Endothelial cell of umbilical vein (primary cell): Measurements from ENCODE around the gene LYRM4.

Experiments
- EZH2 ChIP-seq: IDR thresholded peaks from 2 replicates; pipeline ENCODE4 v1.6.1; 2012; ENCODE audit warnings: borderline replicate concordance, low read depth, mild to moderate bottlenecking, moderate library complexity, low read length, inconsistent platforms; ENCODE audit not compliant: severe bottlenecking
- FOS ChIP-seq: IDR thresholded peaks from 2 replicates; pipeline ENCODE4 v1.6.1; 2011; ENCODE audit warnings: mild to moderate bottlenecking, low read length, moderate library complexity, borderline replicate concordance; ENCODE audit not compliant: insufficient read depth
- POLR2A ChIP-seq: IDR thresholded peaks from 2 replicates; pipeline ENCODE4 v1.6.1; 2012; ENCODE audit warnings: low read depth, mild to moderate bottlenecking, control low read depth, low read length
- POLR2AphosphoS5 ChIP-seq: IDR thresholded peaks from 2 replicates; pipeline ENCODE4 v1.6.1; 2012; ENCODE audit warnings: low read depth, mild to moderate bottlenecking, control low read depth, low read length, moderate library complexity; ENCODE audit not compliant: insufficient read depth
- TF ChIP-seq, protein P1 (sequence below), 2 donors: IDR thresholded peaks; 1 replicate in 1 of 2; 2 replicates in 1 of 2; pipeline ENCODE4 v1.5.1; 2011; ENCODE audit warnings: low read length in 2 of 2, mild to moderate bottlenecking in 2 of 2, moderate library complexity in 2 of 2, control low read depth in 1 of 2, inconsistent platforms in 1 of 2, low read depth in 1 of 2; ENCODE audit not compliant: insufficient read depth in 1 of 2; ENCODE audit errors: extremely low read depth in 1 of 2
- TF ChIP-seq, protein P2 (sequence below): IDR thresholded peaks from 2 replicates; pipeline ENCODE4 v1.6.1; 2011; ENCODE audit not compliant: insufficient read depth, insufficient read length

DNA sequence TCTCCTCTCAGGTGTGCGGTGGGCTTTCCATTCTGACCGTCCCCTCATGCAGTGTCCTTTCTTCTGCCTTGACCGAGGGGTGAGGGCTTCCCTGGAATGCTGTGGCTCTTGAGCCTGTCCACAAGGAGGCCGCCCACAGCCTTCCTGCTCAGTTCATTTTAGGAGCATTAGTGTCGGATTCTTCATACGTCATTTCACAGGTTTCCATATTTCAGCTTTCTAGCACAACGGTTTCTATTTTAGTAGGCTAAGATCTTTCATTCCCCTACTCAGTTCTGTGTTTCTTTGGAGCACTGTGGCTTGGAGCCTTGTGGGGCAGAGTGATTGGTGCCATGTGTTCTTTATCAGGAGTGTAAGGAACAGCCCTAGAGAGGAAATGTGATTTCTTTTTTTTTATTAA, 170.1 kb downstream of the LYRM4 start:
- TF ChIP-seq, protein P1, sequence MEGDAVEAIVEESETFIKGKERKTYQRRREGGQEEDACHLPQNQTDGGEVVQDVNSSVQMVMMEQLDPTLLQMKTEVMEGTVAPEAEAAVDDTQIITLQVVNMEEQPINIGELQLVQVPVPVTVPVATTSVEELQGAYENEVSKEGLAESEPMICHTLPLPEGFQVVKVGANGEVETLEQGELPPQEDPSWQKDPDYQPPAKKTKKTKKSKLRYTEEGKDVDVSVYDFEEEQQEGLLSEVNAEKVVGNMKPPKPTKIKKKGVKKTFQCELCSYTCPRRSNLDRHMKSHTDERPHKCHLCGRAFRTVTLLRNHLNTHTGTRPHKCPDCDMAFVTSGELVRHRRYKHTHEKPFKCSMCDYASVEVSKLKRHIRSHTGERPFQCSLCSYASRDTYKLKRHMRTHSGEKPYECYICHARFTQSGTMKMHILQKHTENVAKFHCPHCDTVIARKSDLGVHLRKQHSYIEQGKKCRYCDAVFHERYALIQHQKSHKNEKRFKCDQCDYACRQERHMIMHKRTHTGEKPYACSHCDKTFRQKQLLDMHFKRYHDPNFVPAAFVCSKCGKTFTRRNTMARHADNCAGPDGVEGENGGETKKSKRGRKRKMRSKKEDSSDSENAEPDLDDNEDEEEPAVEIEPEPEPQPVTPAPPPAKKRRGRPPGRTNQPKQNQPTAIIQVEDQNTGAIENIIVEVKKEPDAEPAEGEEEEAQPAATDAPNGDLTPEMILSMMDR (IDR thresholded peaks at IDR 0.05; ENCODE audit: extremely low read depth in 1 of 2, insufficient read depth in 1 of 2, low read depth in 1 of 2, low read length in 2 of 2), result no peak
- TF ChIP-seq POLR2A, result no peak
- no peak for TF ChIP-seq POLR2AphosphoS5
- no peak for TF ChIP-seq FOS
- no peak for TF ChIP-seq EZH2
- TF ChIP-seq, protein P2, sequence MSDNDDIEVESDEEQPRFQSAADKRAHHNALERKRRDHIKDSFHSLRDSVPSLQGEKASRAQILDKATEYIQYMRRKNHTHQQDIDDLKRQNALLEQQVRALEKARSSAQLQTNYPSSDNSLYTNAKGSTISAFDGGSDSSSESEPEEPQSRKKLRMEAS, result no peak
